HG03135 (cell line): ENCODE results near the gene ARL4C.

Experiments used
- ATAC-seq: cut with Tn5 transposase; IDR thresholded peaks from one replicate; pipeline ENCODE4 v1.9.1; 2021; ENCODE audit warnings: mild to moderate bottlenecking, moderate library complexity; ENCODE audit not compliant: unreplicated experiment

The ARL4C gene

GRCh38 chr2:234500394-234501006 lies 3.6 kb upstream of the ARL4C start:
- no peak for ATAC-seq

GRCh38 chr2:234497594-234498235 lies 834 bp upstream of the ARL4C start:
- no peak for ATAC-seq

GRCh38 chr2:234496055-234496834 lies 636 bp downstream of the ARL4C start:
- peak; percentile 41 for ATAC-seq

GRCh38 chr2:234495251-234496054 lies 1.4 kb downstream of the ARL4C start:
- no peak for ATAC-seq

DNA sequence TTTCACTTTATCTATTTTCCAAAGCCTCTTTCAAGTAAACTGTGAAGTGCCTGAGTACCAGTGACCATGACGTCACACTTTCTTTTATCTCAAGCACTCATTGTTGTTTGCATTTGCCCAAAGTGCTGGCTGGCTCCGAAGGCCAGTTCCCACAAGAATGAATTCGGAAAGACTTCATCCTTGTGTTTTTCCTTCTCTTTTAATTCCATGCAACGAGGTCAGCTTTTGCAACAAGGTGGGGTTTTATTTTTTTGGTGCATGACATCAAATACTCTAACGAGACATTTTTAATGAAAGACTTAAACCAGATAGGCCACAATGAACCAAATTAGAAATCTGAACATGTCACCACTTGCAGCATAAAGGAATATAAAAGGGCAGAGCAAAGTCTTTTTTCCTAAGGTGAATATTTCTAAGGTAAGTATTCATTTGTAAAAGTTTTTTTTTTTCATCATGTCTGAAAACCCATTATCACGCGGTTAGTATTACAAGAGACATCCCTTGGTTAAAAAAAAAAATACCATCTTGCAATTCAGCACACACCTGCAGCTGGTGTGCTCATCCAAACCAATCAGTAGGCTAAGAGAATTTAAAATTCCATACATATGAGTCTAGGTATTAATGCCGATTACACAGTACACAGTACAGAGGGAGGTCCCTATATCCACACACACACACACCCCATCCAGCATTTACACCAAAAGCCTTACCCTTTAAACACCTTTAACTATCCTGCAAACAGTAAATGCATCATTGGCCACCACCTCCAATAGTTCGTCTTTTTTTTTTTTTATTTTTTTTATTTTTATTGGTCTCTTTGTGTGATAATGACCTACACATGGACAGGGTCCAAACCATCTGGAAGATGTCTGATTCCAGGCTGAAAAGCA lies 2.3 kb downstream of the ARL4C start:
- ATAC-seq: no peak

DNA sequence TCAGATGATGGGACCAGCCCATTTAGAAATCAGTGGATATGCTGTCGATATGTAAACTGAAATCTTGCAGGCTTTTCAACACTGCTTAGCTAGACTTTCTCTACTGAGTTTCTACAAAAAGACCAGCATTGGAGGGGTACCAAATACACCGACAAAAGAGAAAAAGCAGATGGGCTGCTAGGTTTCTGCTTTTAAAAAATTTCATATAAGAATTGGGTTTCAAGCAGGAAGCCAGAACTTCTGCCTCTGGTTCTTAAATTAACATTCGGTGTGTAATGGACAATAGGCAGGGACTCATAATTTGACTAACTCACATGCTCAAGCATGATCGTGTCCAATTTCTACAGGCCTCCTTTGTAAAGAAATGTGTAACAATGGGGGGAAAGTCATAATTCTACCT lies 3.1 kb downstream of the ARL4C start:
- no peak for ATAC-seq

GRCh38 chr2:234492717-234493485 lies 4.0 kb downstream of the ARL4C start:
- ATAC-seq: no peak

- ATAC-seq: no peak
These were observed 5.0 kb downstream of the ARL4C start for GRCh38 chr2:234491897-234492296.

GRCh38 chr2:234491281-234491680 lies 5.6 kb downstream of the ARL4C start:
- ATAC-seq: no peak

DNA sequence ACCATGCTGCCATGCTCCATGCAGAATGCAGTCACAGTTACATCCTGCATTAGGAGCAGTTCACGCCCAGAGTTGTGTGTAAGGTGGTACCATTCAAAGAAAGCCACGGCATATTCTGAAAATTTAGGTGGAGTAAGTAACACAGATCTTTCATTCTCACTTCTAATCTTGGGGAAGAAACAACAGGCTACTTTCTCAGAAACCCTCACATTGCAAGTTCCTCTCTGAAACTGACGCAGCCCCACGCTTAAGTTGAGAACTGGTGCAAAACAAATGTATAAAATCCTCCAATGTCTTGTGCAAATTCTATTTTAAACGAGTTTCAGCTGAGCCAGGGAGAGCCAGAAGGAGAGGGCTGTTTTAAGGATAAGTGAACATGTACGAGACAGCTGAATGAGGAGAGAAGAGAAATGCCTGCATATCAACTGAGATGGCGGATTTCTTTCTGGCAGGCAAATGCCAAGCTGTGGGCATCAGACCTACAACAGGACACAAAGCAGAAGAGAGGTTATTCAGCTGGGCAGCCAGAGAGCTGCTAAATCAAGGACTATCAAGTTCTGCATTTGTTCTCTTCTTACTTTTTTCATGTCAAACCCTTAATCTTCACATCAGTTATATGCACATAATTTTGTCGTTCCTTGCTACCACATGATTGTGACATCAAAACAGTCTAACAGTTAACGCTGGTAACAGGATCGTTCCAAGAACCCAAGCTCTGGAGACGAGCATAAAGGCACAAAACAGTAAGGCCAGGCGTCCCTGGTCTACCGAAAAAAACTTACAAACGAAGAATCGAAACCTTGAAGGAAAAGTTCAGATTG lies 6.4 kb downstream of the ARL4C start:
- no peak for ATAC-seq

GRCh38 chr2:234488913-234489451 lies 7.9 kb downstream of the ARL4C start:
- ATAC-seq: peak; percentile 79

DNA sequence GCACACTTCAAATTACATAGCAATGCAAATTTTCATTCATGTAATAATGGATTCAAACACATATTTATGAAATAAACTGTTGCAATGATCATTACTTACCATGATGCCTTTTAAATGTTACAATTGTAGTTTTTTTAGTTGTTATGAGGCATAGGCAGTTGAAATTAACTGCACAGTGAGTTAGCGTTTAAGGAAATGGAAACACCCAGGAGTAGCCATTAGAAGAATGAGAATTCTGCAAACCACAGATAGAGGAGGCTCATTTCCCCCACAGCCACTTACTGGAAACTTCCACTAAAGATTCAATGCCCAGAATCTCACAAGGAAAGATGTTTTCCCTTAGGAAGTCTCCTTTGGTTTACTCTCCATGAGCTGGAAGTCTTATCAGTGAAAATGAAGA lies 8.4 kb downstream of the ARL4C start:
- no peak for ATAC-seq

DNA sequence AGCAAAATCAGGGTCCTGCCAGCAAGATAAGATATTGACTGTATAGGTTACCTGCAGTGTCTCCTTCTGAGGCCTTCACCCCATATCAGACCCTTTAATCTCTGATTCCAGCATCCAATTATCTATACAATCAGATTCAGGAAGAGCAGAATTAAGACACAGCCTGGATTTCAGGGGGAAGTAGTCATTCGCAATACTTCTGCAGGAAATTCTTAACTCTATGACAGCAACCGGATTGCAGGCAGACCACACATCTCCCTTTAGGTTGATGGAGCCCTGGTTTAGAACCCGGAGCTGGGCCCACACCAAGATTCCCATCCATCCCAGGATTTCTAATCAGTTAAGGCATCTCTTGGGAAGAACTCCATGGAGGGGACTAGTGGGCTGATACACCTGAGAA lies 9.5 kb downstream of the ARL4C start:
- ATAC-seq: no peak

GRCh38 chr2:234483568-234484251 lies 13.2 kb downstream of the ARL4C start:
- peak; percentile 74 for ATAC-seq

- no peak for ATAC-seq
These were observed 15.6 kb downstream of the ARL4C start for GRCh38 chr2:234481301-234481700.

DNA sequence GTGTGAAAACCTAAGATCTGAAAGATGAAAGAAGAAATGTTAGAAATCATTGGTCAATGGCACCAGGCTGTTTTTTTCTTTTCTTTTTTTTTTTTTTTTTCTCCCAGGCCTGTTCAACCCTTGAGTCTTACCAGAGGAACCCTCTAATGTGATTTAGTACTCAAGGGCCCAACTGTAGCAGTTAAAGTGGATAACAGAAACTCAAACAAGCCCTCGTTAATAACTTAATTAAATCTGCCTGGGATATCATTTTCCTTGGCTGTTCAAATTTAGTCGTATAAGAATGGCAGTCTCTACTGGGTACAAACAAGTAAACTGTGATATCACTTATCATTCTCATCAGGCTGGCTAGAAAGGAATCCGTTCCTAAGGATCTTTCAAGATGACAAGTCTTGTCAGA lies 16.5 kb downstream of the ARL4C start:
- ATAC-seq: no peak

DNA sequence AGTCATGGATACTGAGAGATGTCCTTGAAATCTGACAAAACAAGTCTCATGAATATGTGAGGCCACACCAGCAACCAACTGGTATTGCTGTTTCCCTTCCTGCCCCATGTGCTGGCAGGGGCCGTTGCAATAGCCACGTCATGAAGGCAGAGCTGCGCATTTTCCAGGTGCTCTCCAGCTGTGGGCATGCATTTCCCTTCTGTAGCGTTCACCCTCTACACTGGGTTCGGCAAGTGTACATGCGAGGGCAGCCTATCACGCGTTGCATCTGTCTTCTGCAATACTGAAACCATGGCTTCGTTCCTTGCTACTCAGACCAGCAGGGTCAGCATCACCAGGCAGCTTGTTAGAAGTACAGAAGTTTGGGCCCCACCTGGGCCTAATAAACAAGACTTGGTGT lies 17.4 kb downstream of the ARL4C start:
- ATAC-seq: no peak
